Ovary (tissue), 3 donors: ENCODE data around the gene CRY2.

Experiments used
- EP300 ChIP-seq: sonication (generic); formaldehyde crosslinking; IDR thresholded peaks from one replicate; pipeline ENCODE4 v1.6.1; 2017; ENCODE audit warnings: antibody characterized with exemption
- POLR2A ChIP-seq: fragments of 450-650 bp; IDR thresholded peaks from one replicate; pipeline ENCODE4 v1.6.1; 2017; ENCODE audit warnings: antibody characterized with exemption, mild to moderate bottlenecking, moderate library complexity
- TF ChIP-seq, protein P1 (sequence below), 3 donors: fragments of 450-650 bp in 2 of 3; fragments of 200-600 bp in 1 of 3; IDR thresholded peaks; one replicate each; pipeline versions ENCODE4 v1.5.1 to v1.8.0; 2016 to 2022; ENCODE audit warnings: antibody characterized with exemption in 3 of 3, mild to moderate bottlenecking in 1 of 3
- donor health status: DM: no; HTN: no; CAD: no.

- TF ChIP-seq, protein P1, sequence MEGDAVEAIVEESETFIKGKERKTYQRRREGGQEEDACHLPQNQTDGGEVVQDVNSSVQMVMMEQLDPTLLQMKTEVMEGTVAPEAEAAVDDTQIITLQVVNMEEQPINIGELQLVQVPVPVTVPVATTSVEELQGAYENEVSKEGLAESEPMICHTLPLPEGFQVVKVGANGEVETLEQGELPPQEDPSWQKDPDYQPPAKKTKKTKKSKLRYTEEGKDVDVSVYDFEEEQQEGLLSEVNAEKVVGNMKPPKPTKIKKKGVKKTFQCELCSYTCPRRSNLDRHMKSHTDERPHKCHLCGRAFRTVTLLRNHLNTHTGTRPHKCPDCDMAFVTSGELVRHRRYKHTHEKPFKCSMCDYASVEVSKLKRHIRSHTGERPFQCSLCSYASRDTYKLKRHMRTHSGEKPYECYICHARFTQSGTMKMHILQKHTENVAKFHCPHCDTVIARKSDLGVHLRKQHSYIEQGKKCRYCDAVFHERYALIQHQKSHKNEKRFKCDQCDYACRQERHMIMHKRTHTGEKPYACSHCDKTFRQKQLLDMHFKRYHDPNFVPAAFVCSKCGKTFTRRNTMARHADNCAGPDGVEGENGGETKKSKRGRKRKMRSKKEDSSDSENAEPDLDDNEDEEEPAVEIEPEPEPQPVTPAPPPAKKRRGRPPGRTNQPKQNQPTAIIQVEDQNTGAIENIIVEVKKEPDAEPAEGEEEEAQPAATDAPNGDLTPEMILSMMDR (IDR thresholded peaks at IDR 0.05), result no peak
- no peak for TF ChIP-seq POLR2A
- no peak for TF ChIP-seq EP300
Observed at GRCh38 chr11:45919806-45920530, 72.7 kb downstream of the CRY2 start.
